GM18861 (cell line): ENCODE data around the gene EMD.
"Not testable (repeated sequence)": the region's sequence is repeated elsewhere in the genome, so short reads cannot be mapped to it uniquely, and the experiment has no call there.

Experiments used
- ATAC-seq: cut with Tn5 transposase; IDR thresholded peaks from one replicate; pipeline ENCODE4 v1.9.1; 2021; ENCODE audit not compliant: unreplicated experiment

The EMD gene

DNA sequence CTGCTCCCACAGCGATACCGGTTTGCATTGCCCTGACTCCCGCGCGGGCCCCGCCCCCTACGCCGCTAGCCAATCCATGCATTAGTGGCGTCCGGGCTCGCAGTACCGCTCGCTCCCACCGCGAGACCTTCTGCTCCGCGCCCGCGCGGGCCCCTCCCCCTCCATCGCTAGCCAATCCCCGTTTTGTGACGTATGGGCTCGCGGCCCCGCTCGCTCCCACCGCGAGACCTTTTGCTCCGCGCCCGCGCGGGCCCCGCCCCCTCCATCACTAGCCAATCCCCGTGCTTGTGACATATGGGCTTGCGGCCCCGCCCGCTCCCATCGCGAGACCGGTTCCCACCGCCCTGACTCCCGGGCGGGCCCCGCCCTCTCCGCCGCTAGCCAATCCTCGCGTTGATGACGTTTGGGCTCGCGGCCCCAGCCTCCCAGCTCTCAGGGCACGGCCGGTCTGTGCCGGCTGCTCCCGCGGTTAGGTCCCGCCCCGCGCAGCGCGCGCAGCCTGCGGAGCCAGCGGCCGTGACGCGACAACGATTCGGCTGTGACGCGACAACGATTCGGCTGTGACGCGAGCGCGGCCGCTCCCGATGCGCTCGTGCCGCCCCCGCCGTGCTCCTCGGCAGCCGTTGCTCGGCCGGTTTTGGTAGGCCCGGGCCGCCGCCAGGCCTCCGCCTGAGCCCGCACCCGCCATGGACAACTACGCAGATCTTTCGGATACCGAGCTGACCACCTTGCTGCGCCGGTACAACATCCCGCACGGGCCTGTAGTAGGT lies at the start of gene EMD:
Gene EMD, plus strand, starts transcription at position 497 of the 770 bp plus-strand sequence. Its CDS starts 190 bp downstream, at position 687.
- peak; percentile 76 for ATAC-seq

DNA sequence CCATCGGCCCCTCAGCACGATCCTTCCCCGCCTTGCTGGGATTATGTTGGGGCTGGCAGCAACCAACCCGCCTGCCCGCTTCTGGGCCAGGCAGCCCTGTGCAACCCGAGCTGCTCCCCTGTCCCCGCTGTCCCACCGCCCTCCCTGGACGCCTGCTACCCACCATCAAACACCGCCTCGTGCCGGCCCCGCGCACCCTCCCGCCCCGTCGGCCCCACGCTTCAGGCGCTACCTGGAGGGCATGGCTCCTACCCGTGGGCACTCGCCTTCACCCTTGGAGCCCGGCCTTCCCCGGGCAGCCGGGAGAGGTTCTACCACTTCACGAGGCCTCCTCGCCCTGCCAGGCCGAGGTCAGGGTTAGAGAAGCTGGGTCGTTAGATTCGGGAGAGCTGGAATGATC lies 46.5 kb upstream of the EMD start:
- no peak for ATAC-seq

DNA sequence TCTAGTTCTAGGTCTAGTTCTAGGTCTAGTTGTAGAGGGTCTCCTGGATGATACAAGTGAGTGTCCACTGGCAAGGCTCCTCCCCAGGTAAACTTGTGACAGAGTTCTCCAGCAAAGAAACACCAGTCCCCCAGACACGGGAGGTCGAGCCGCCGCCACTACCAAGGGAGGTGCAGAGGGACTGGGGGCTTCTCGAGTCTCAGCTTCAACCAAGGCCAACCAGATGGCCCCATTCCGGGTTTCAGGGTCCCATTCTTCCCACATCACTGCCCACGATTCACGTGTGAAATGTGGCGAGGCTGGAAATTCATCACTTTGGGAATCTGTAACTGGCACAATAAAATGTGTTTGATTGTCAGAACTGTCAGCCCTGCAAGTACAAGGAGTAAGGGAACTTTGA lies 46.0 kb upstream of the EMD start:
- ATAC-seq = no peak

DNA sequence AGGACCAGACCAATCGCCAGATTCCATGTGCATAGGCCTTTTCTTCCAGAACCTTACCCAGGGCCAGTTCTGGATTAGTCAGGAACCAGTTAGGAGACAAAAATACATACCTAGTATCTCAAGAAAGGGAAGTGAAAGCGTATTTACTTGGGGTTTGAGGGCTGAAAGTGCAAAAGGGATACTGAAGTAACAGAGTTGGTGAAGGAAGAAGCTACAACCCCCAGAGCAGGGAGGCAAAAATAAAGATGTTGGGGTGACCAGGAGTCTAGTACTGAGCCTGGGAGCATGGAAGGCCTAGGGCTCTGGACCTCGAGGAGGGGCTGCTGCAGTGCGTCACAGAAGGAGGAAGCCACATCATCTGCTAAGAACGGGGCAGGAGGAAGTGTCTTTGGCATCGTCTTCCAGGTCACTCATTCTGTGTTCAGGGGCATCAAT lies 45.2 kb upstream of the EMD start:
- peak; percentile 71 for ATAC-seq

DNA sequence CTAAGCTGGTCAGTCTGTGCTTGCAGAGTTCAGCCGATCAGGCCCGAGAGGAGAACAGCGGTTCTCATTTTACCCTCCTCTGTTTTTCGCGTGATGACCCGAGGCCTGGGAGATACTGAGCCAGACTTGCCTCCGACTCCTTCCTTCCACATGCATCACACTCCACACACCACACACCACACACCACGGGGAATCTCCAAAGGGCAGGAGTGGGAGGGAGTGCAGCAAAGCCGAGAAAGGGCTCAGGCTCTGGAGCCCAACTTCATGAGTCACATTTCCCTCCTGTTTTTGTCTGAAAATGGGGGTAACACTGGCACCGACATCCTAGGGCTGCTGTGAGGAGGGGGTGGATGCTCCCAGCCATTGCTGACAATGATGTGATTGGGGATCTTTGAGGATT lies 44.6 kb upstream of the EMD start:
- no peak for ATAC-seq

DNA sequence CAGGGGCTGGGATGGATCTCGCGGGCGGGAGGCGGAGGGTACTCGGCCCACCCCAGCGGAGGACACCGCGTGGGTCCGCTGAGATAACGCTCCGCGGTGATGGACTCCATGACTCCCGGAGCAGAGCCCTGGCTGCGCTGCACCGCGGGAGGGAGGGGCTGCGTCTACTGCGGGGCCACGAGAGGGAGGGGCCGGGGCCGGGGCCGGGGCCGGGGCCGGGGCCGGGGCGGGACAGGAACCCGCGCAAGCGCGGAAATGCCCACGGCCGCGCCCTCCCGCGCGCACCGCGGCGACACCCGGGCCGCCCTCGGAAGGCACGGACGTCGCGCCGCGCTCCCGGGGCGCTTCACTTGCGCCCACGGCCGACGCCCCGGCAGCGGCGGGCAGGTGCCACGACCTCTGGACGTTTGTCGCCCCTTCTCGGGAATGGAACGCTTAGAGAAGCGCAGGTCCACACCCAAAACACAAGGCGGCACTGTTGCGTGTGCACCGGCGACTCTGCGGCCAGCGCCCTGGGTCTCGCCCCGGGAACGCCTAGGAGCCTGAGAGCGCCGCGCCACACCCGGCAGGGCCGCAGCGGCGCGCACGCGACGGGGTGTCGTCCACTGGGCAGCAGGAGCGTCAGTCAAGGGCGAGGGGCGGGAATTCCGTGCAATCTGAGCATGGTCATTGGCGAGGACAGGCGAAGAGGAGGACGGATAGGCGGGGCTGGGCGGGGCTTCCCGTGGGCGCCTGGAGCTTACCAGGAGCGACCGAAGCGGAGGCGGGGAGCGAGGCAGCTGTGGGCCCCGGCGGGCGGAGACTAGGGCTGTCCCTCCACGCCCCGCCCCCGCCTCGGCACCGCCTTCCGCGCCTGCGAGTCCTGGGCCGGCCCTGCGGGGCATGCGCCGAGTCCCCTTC lies 37.4 kb upstream of the EMD start:
- peak; percentile 59 for ATAC-seq

DNA sequence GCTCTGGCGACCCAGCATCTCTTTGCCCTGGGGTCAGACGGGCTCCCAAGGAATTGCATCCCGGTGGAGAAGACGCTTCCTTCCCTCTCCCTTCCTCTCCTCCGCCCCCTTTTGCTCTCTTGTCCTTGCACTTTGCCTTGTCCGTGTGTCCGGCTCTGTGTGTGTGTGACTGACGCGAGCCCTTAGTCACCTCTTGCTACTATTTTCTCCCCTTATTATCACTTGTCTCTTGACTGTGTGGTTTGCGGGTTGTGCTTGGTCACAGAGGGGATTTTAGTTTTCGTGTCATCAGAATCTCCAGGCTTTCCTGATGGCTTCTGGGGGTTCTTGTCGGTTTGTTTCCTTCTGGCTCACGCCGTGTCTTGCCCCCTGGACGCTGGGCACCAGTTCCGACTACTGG lies 36.0 kb upstream of the EMD start:
- ATAC-seq = not testable (repeated sequence)

DNA sequence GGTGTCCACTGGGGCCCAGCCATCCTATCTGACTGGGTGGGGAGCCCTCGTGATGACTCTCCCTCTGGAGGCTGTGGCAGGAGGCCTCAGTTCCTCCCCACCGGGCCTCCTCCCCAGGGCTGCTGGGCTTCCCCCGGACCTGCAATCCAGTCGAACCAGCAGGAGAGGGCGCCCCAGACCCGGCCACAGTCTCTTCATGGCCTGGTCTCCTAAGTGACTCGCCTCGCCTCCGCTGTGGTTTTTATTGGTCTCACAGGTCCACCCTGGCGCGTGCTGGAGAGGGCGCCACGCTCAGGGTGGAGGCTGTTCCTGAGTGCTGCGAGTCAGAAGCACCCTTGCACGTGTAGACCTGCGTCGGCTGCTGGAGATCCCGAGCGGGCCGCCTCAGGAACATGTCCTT lies 35.5 kb upstream of the EMD start:
- peak; percentile 34 for ATAC-seq

DNA sequence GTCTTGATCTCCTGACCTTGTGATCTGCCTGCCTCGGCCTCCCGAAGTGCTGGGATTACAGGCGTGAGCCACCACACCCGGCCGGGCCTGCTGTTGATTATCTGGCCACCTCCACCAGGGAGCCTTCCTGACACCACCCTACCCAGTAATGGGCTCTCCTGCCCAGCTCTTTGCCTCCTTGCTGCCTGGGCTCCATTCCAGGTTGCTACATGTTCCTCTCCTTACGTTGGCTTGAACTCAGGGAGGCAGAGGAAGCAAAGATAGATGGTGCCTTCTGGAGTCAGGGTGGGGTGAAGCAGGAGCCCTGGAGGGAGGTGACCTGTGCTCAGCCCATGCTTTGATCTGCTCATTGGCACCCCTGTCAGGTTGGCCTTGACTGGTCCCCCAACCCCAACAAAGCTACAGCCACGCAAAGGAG lies 31.0 kb upstream of the EMD start:
- ATAC-seq = no peak

DNA sequence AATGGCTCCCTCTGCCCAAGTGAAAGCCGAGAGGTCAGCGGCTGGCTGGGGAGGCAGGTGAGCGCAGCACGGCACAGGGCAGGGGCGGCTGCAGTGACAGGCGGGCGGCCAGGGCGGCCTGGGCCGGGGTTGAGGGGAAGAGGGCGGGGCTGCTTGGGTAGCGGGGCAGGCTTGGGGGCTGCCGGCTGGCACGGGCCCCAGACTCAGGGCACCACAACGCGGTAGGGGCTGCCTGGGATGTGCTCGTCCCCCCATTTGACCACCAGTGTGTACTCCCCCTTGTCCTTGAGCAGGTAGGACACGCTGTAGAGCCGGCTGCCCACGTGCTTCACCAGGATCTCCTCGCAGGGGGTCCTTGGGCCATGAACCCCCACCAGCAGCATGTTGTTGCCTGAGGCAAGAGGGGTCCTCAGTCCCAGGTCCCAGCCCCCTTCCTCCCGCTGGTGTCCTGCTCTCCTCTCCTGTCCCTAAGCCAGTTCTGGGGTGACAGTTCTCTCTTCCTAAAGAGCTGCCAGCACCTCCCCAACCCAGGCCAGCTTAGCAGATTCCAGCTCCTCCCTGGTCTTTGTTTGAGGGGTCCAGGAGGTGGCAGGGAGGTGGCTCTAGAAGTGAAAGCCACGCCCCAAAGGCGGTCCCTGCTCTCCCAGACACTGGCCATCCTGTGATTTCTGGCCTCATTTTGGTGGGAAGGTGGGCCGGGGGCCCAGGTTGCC lies 30.3 kb upstream of the EMD start:
- no peak for ATAC-seq

DNA sequence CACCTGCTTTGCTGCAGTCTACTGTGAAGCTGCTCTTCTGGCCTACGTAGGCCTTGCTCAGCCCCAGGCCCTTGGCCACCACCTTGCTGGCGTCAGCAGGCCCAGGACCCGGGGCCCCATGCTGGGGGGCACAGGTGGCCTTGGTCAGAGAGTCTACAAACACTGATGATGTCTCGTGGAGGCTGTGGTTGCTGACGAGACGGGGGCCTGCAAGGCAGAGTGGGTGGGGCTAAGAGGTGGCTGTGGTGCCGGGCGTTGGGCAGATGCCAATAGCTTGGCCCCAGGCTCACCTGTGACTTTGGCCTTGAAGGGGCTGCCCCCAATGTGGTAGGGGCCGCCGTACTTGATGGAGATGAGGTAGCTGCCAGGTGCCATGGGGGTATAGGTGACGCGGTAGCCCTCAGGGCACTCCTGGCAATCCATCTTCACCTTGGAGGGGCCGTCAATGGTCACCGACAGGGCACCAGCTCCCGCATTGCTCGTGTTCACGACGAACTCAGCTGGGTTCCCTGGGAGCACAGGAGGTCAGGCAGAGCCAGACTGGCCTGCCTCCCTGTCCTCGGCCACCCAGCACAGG lies 29.6 kb upstream of the EMD start:
- ATAC-seq = no peak

DNA sequence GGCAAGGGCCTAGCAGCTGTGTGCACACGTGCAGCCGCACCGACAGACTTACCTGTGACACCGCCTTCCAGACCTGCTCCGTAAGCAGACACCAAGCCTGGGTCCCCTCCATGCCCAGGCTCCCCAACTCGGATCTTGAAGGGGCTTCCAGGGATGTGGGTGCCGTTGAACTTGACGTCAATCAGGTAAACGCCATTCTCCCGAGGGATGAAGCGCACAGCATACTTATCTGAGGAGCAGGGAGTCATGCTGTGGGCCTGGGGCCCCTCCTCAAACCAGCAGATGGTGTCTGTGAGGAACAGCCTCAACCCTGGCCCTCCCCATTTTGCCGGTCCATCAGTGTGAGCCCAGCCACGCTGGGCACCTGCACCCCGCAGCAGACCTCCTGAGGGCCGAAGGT lies 29.1 kb upstream of the EMD start:
- ATAC-seq = no peak

DNA sequence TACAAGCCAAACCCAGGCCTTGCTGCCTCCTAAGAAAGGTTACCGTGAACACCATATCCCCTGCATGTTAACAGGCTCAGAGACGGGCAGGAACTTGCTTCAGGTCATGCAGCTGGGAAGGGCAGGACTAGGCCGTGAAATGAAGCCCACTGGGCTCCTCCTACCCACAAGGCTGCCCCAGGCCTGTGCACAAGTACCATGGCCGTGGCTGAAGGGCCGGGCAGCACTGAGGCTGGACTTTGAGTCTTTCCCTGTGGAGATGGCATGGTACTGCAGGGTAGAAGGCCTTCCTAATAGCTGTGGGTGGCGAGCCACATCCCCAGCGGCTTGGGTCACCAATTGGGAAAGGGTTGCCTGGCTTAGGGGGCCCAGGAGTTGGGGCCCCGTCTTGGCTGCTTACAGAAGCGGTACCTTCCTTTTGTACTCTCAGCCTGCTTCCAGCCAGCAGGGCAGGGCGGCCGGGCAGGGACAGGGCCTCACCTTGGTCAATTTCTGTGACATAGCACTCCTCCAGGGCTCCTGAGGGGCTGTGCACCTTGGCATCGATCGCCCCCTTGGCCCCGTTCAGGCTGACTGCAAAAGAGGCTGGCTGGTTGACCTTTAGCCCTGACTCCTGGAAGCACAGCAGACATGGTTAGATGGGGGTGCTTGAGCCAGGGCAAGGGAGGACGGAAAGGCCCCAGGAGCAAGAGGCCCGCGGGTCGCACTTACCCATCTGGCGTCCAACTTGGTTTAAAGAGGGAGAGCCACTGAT lies 28.5 kb upstream of the EMD start:
- ATAC-seq = no peak

DNA sequence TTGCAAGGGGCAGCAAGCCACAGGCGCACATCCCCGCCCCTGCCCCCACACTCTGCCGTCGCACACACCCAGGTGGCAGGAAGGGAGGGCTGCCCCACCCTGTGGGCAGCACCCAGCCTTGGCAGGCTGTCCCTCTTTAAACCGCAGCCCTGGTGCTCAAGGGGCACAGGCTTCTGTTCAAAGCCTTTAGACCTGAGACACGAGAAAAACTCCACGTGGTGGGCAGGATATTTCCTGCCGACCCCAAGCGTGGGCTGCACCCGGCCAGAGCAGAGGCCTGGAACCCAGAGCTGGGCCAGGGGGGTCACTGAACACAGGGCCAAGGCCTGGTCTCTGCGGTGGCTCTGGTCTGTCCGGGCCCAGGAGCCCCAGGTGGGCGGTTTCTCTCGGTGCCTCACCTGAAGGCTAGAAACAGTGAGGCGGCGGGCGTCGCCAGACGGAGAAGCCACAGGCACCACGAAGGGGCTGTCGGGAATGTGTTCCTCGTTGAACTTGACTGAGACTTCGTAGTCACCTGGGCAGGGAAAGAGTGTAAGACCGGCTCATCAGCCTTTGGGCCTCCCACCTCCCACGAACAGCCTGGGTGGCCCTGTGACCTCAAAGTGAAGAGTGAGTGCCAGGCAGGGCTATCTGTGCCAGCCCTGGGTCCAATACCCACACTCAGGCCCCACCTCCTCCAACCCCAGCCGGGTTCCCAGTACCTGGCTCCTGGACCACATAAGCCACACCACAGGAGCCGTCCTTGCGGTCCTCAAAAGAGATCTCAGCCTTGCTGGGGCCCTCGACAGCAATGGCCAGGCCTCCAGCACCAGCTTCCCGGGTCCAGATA lies 27.7 kb upstream of the EMD start:
- ATAC-seq = no peak

DNA sequence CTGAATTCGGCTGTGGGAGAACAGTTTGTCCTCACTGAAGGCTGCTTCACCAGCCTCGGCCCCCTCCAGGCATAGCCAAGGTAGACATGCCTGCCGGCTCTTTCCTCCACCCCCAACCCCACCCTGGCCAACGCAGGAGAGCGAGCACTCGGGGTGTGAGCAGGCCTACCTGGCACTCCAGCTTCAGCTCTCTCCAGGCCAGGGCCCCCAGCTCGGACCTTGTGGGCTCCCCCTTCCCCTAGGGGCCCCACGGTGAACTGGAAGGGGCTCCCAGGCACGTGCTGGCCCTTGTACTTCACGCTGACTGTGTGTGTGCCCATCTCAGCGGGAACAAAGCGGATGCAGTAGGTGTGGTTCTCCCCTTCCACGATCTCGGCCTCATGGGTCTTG lies 27.1 kb upstream of the EMD start:
- ATAC-seq = no peak

DNA sequence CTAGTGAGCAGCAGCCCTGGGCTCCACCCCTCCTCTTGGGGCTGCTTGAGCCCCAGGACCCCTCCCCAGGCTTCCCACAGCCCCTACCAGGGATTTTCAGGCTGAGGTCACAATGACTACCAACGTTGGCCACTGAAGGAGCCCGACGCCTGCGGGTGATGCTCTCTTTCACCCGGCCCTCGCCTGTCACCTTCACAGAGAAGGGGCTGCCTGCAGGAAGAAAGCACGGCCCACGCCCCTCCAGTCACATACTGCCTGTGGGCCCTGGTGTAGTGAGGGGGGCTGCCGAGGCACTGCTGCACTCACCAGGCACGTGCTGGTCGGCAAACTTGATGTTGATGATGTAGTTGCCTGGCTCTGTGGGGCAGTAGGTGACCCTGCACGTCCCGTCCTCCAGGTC lies 26.6 kb upstream of the EMD start:
- ATAC-seq = no peak

DNA sequence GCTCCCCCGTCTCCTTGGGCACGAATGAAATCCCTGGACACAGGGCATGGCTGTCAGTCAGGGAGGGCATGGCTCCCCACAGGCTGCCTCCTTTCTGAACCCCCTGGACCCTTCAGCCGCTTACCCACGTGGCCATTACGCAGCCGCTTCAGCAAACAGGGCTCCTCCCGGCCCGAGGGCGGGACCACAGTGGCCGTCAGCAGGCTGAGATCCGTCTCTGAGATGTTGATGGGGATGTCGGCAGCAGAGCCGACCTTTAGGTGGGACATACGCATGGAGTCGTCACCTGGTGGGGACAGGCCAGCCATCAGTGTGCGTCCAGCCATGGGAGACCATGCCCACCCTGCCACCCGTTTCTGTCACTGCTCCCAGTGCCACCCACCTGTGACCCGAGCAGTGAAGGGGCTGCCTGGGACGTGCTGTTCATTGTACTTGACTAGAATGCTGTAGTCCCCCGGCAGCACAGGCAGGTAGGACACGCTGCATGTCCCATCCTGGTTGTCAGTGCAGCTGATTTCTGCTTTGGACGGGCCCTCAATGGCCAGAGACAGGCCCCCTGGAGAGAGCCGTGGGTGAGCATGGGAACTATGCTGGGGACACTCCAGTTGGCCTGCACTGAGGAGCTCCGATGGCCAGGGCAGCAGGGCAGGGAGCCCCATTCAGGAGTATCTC lies 25.8 kb upstream of the EMD start:
- no peak for ATAC-seq

DNA sequence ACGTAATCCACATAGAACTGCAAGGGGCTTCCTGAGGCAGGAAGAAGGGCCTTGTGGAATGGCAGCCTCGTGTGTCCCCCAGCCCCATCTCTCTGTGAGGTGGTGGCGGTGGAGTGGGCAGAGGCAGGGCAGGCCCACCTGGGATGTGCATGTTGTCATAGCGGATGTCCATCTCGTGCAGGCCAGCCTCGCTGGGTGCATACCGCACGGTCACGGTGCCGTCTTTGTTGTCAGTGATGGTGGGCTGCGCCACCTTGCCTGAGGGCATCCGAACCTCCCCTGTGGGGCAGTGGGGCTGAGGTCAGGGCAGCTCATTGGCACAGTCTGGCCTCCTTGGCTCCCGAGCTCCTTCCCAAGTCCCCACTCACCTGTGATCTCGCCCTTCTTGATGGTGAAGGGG lies 25.1 kb upstream of the EMD start:
- no peak for ATAC-seq

DNA sequence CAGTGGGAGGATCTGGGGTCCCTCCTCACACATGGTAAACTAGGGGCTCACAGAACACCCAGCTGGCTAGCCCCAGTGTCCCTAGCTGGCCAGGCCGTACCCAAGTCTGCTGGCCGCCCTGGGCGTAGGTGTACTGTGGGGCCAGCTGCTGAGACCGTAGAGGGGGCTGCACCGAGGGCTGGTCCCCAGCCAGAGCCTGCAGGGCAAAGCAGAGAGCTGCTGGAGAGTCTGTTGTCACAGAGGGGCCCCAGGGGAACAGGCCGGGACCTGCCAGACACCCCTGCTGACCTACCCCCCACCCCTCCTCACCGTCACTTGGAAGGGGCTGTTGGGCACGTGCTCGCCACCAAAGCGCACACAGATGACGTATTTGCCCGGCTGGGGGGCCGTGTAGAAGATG lies 24.6 kb upstream of the EMD start:
- ATAC-seq = no peak
